Measurements from ENCODE around the gene RXRA. TPM values are rescaled to one million over a fixed set of nuclear protein-coding genes. Genes with fewer than 3 reads are reported as not detected.

The RXRA gene
- total RNA-seq, 1 experiment from 2014 or later: 29.9 TPM

DNA sequence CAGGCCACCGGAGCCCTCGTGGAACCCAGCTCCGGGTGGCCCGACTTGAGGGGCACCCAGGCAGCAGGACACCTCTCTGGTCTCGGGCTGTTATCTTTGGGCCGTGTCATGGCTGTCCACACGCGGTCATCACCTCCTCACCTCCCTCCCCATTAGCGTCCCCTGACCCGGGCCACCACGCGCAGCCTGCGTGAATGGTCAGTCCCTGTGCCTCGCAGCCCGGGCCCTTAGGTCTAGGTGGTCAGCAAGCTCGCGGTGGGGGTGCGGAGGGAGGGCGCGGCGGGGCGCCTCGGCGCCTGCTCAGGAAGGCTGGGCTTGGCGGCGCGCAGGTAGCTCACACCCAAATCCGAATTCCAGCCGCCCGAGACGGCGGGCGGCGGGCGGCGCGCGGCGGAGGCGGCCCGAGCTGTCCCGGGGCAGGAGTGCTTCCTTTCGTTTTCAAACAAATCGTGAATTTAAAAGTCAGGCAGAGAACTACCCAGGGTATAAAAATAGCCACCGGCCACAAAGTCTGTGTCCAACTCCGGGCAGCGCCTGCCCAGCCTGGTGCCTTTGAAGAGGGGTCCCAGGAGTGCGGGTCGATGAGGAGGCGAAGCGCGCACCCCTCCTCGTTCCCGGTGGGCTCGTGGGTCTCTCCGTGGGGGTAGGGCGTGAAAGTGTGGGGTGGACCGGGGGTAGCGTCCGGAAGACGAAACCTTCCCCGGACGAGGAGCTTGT is 1.0 kb upstream of the RXRA start:
- H3K27ac ChIP-seq (ENCODE audit: insufficient read length, low read depth, low read length): no peak overlapping the region

More for the DNA sequence above, 1.0 kb upstream of the RXRA start:
- H4K8ac ChIP-seq (replicated peaks; ENCODE audit: insufficient read length, low read depth, low read length): no peak overlapping the region
- no peaks in the 10 kb centered on the region for H3K79me1 ChIP-seq (ENCODE audit: insufficient read depth, low read depth, low read length, poor library complexity, severe bottlenecking)
- no peak overlapping the region for H2AFZ ChIP-seq (ENCODE audit: low read length)
- H2BK12ac ChIP-seq (ENCODE audit: insufficient read length, low read depth, low read length): no peak overlapping the region
- no peak overlapping the region for H2BK20ac ChIP-seq (ENCODE audit: low read depth, low read length, poor library complexity, severe bottlenecking)
- no peaks in the 10 kb centered on the region for H4K20me1 ChIP-seq (ENCODE audit: control insufficient read depth, insufficient read depth, insufficient read length)
- peak overlapping the region; percentile 83 for H2BK120ac ChIP-seq (ENCODE audit: low read depth, low read length, poor library complexity, severe bottlenecking)
- H3K27ac Mint-ChIP-seq: no peak overlapping the region
- H3K23me2 ChIP-seq (ENCODE audit: insufficient read length, low read depth, low read length, poor library complexity, severe bottlenecking): peaks cover 7% of the 10 kb centered on the region
- no peaks in the 10 kb centered on the region for H3K9me3 ChIP-seq (ENCODE audit: control insufficient read depth, low read depth, low read length)
- H4K91ac ChIP-seq (ENCODE audit: insufficient read length, low read depth, low read length): no peak overlapping the region
- H3K79me2 ChIP-seq (ENCODE audit: insufficient read depth, low read length): peaks cover 2% of the 10 kb centered on the region; the same call in 1 of the 2 replicates
- H3K56ac ChIP-seq (ENCODE audit: insufficient read length, low read depth, low read length): no peak overlapping the region
- H3K4me2 ChIP-seq (ENCODE audit: insufficient read depth, insufficient read length, low read length): peak overlapping the region; percentile 75
- no peak overlapping the region for H2AK5ac ChIP-seq (ENCODE audit: insufficient read length, low read length)
- H3K27me3 Mint-ChIP-seq (ENCODE audit: low read depth): peaks cover 7% of the 10 kb centered on the region
- H2BK5ac ChIP-seq (ENCODE audit: insufficient read length, low read length): no peak overlapping the region
- H4K5ac ChIP-seq (ENCODE audit: insufficient read length, low read depth, low read length): no peak overlapping the region
- H3K4ac ChIP-seq (ENCODE audit: low read depth, low read length): no peak overlapping the region; the same call in 1 of the 2 replicates
- H3K23ac ChIP-seq (ENCODE audit: insufficient read length, low read depth, low read length): no peak overlapping the region
- no peak for TF ChIP-seq CTCF (conservative IDR thresholded peaks at IDR 0.05)
- H3K36me3 Mint-ChIP-seq (ENCODE audit: insufficient read depth in 1 of 3, low read depth in 3 of 3): no peaks in the 10 kb centered on the region
- no peak for DNase-seq
- H3K4me1 Mint-ChIP-seq: peaks cover 43 to 68% of the 10 kb centered on the region in 2 experiments
- H3K9me3 Mint-ChIP-seq: no peaks in the 10 kb centered on the region
- no peaks in the 10 kb centered on the region for H3K27me3 ChIP-seq (ENCODE audit: insufficient read depth, low read length)
- H3K9ac ChIP-seq (ENCODE audit: extremely low read depth, insufficient read length, low read length): peak overlapping the region; percentile 39
- no peak overlapping the region for H3T11ph ChIP-seq (ENCODE audit: low read length)
- peak overlapping the region; percentile 93 for H3K14ac ChIP-seq (ENCODE audit: insufficient read depth, low read length)
- no CpG with 5 or more reads among the region's 63 CpGs for WGBS (ENCODE audit: extremely low coverage, insufficient read length, low lambda C conversion rate)
- H2BK15ac ChIP-seq (ENCODE audit: low read depth, low read length): no peak overlapping the region
- no peaks in the 10 kb centered on the region for H3K4me1 ChIP-seq (ENCODE audit: insufficient read depth, low read length)
- peak overlapping the region; percentile 64 to 83 for H3K4me3 Mint-ChIP-seq
- H3K18ac ChIP-seq (ENCODE audit: insufficient read length, low read depth, low read length): peak overlapping the region; percentile 92
